Motor neuron (in vitro differentiated cells): Measurements from ENCODE around the gene ZNF224. TPM values are rescaled to one million over a fixed set of nuclear protein-coding genes. Genes with fewer than 3 reads are reported as not detected.

Experiments
- ATAC-seq, 8 experiments: fragments of 200-7000 bp; cut with Tn5 transposase; replicated peaks in 6 of 8; 2 replicates each; pipeline ENCODE4 v1.8.0; 2021; ENCODE audit warnings: mild to moderate bottlenecking in 8 of 8, moderate library complexity in 8 of 8
- H3K27ac ChIP-seq, 2 donors: fragments of 250-450 bp; sonication (Bioruptor Pico); 2 replicates each; pipeline ENCODE4 v1.9.0; 2021; ENCODE audit warnings: antibody characterized with exemption in 2 of 2, mild to moderate bottlenecking in 2 of 2, moderate library complexity in 1 of 2
- H3K4me1 ChIP-seq, 2 donors: fragments of 250-450 bp; sonication (Bioruptor Pico); replicated peaks in 1 of 2; 2 replicates each; pipeline ENCODE4 v1.6.1; 2021; ENCODE audit warnings: antibody characterized with exemption in 2 of 2, mild to moderate bottlenecking in 2 of 2, moderate library complexity in 1 of 2
- H3K4me3 ChIP-seq, 5 donors: fragments of 250-450 bp; sonication (Bioruptor Pico); 2 replicates each; pipeline ENCODE4 v1.9.0; 2021; ENCODE audit warnings: antibody characterized with exemption in 5 of 5, mild to moderate bottlenecking in 5 of 5, moderate library complexity in 4 of 5
- WGBS, 10 experiments: fragments of 450-650 bp; shearing (Covaris generic); methylation state at CpG; one replicate each; pipeline ENCODE4 v1.0.0; 2022; 5-methylcytosine and 5-hydroxymethylcytosine counted together
- in situ Hi-C, 9 experiments: fragments of 400-800 bp; cut with MboI; loops; one replicate each; pipeline ENCODE4 v1.15.0; 2021; ENCODE audit warnings: low sequenced_read_pairs in 9 of 9, low pct_unique_long_range_greater_than_20kb in 2 of 9; ENCODE audit not compliant: unreplicated experiment in 9 of 9
- total RNA-seq, 8 experiments: library from RNA; unstranded; fragments of 300-600 nt; gene quantifications; 2 replicates each; pipeline versions ENCODE4 v1.2.3 to v1.2.4, GENCODE V29; 2022

Gene ZNF224
- total RNA-seq, 8 experiments from 2014 or later: 14.8 to 40.0 (median 20.3) TPM

DNA sequence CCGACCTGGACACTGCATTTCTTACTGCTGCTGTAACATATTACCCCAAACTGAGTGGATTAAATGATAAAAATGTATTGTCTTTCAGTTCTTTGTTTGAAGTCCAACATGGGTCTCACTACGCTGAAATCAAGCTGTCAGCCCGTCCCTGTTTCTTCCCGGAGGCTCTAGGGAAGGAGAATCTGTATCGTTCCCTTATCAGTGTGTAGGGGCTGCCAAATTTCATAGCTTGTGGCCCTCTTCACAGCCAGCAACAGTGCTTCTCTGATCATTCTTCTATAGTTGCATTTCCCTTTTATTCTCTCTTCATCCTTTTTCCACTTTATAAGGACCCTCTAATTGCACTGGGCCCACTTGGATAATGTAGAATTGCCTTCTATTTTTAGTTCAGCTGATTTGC lies 57.3 kb downstream of the ZNF224 start:
- no peak for ATAC-seq
- Histone ChIP-seq H3K4me1 (no peaks in the 10 kb centered on the region), H3K4me3 (no peak overlapping the region), H3K27ac (no peak overlapping the region)
- WGBS, 10 experiments: 88 to 100% (median 98%) methylated on average over 1 to 4 of the region's 5 CpGs; no CpG with 5 or more reads in 2 of the 10 experiments
- in situ Hi-C loops: no loop called here

DNA sequence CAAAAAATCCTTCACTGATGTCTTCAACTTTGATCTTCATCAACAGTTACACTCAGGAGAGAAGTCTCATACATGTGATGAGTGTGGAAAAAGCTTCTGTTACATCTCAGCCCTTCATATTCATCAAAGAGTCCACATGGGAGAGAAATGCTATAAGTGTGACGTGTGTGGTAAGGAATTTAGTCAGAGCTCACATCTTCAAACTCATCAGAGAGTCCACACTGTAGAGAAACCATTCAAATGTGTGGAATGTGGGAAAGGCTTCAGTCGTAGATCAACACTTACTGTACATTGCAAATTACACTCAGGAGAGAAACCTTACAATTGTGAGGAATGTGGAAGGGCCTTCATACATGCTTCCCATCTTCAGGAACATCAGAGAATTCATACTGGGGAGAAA lies 62.3 kb downstream of the ZNF224 start:
- Histone ChIP-seq H3K27ac (no peak overlapping the region), H3K4me1 (no peaks in the 10 kb centered on the region), H3K4me3 (no peak overlapping the region)
- 78 to 100% (median 100%) methylated on average over 1 to 2 of the region's 2 CpGs; no CpG with 5 or more reads in 2 of the 10 experiments for WGBS, 10 experiments
- no peak for ATAC-seq
- in situ Hi-C loops: no loop called here

Other genes with a start within 250 kb of the ZNF224 start
- gene ZNF404, start 210.4 kb upstream of the ZNF224 start, total RNA-seq: 10 to 100 TPM in 1 of 8 experiments, 1 to 10 TPM in 6, under 1 TPM in 1; 0.67 to 11.5 (median 4.5) TPM
- 10 to 100 TPM in 6 of 8 experiments, 1 to 10 TPM in 2; 7.7 to 24.6 (median 13.1) TPM for gene ZNF45, start 159.1 kb upstream of the ZNF224 start, total RNA-seq
- gene ZNF221, start 143.1 kb upstream of the ZNF224 start, total RNA-seq: 10 to 100 TPM in 4 of 8 experiments, 1 to 10 TPM in 4; 3.9 to 12.1 (median 10.0) TPM
- 10 to 100 TPM in 3 of 8 experiments, 1 to 10 TPM in 5; 5.1 to 12.2 (median 7.7) TPM for gene ZNF155, start 110.2 kb upstream of the ZNF224 start, total RNA-seq
- gene ZNF230, start 91.4 kb upstream of the ZNF224 start, total RNA-seq: 1 to 10 TPM; 2.8 to 5.0 (median 3.7) TPM
- gene ZNF222, start 69.0 kb upstream of the ZNF224 start, total RNA-seq: 10 to 100 TPM in 5 of 8 experiments, 1 to 10 TPM in 3; 4.0 to 19.1 (median 13.0) TPM
- gene ZNF223, start 42.3 kb upstream of the ZNF224 start, total RNA-seq: 10 to 100 TPM in 1 of 8 experiments, 1 to 10 TPM in 7; 3.9 to 11.4 (median 7.2) TPM
- gene ZNF284, start 22.2 kb upstream of the ZNF224 start, total RNA-seq: 1 to 10 TPM; 2.5 to 6.3 (median 3.5) TPM
- 10 to 100 TPM in 1 of 8 experiments, 1 to 10 TPM in 7; 3.7 to 10.4 (median 6.2) TPM for gene ZNF225, start 19.0 kb downstream of the ZNF224 start, total RNA-seq
- 10 to 100 TPM in 6 of 8 experiments, 1 to 10 TPM in 2; 9.4 to 15.1 (median 11.2) TPM for gene ZNF234, start 47.2 kb downstream of the ZNF224 start, total RNA-seq
- gene ZNF226, start 70.7 kb downstream of the ZNF224 start, total RNA-seq: 10 to 100 TPM; 19.6 to 56.9 (median 41.6) TPM
- 10 to 100 TPM; 17.3 to 35.7 (median 28.7) TPM for gene ZNF227, start 118.2 kb downstream of the ZNF224 start, total RNA-seq
- gene ZNF233, start 165.5 kb downstream of the ZNF224 start, total RNA-seq: 1 to 10 TPM in 7 of 8 experiments, under 1 TPM in 1; 0.75 to 8.4 (median 1.9) TPM
- 10 to 100 TPM in 2 of 8 experiments, 1 to 10 TPM in 6; 5.4 to 12.3 (median 8.1) TPM for gene ZNF235, start 210.7 kb downstream of the ZNF224 start, total RNA-seq